Epidermal melanocyte (primary cell): ENCODE data around the gene TNNT3.
"Not testable (repeated sequence)": the region's sequence is repeated elsewhere in the genome, so short reads cannot be mapped to it uniquely, and the experiment has no call there.

ENCODE experiments used
- DNase-seq: peaks from one replicate; pipeline ENCODE4 v3.0.0; 2011; ENCODE audit warnings: low spot score; ENCODE audit not compliant: insufficient read length

The TNNT3 gene

GRCh38 chr11:1881442-1882264 is 37.9 kb upstream of the TNNT3 start:
- no peak for DNase-seq

GRCh38 chr11:1882265-1883238 is 37.0 kb upstream of the TNNT3 start:
- peak; percentile 95 for DNase-seq

- DNase-seq: no peak
These were observed 35.9 kb upstream of the TNNT3 start for GRCh38 chr11:1883346-1884302.

GRCh38 chr11:1884303-1884700 is 35.2 kb upstream of the TNNT3 start:
- DNase-seq: no peak

GRCh38 chr11:1886551-1886950 is 33.0 kb upstream of the TNNT3 start:
- DNase-seq: not testable (repeated sequence)

- DNase-seq: no peak
These were observed 31.8 kb upstream of the TNNT3 start for GRCh38 chr11:1887451-1888346.

GRCh38 chr11:1888347-1888753 is 31.2 kb upstream of the TNNT3 start:
- DNase-seq: no peak

GRCh38 chr11:1888811-1889210 is 30.7 kb upstream of the TNNT3 start:
- no peak for DNase-seq

- DNase-seq: no peak
These were observed 30.1 kb upstream of the TNNT3 start for GRCh38 chr11:1889224-1889930.

GRCh38 chr11:1889941-1890855 is 29.3 kb upstream of the TNNT3 start:
- DNase-seq: no peak

- no peak for DNase-seq
These were observed 28.4 kb upstream of the TNNT3 start for GRCh38 chr11:1890856-1891830.

- no peak for DNase-seq
These were observed 27.7 kb upstream of the TNNT3 start, which contains the start of gene PRR33 for GRCh38 chr11:1891831-1892115. PRR33 (minus strand) TSS chr11:1891895; CDS start chr11:1890584, 1,311 bp downstream.

GRCh38 chr11:1892116-1892515 is 27.4 kb upstream of the TNNT3 start:
- DNase-seq: no peak

- no peak for DNase-seq
These were observed 26.9 kb upstream of the TNNT3 start for GRCh38 chr11:1892558-1892957.

- DNase-seq: no peak
These were observed 25.7 kb upstream of the TNNT3 start for GRCh38 chr11:1893581-1894359.

GRCh38 chr11:1894759-1895158 is 24.7 kb upstream of the TNNT3 start:
- no peak for DNase-seq
